Measurements from ENCODE around the gene SLC8A3. TPM values are rescaled to one million over a fixed set of nuclear protein-coding genes. Genes with fewer than 3 reads are reported as not detected.

The SLC8A3 gene
- total RNA-seq, 2 experiments from 2014 or later, result 0.62 to 0.72 TPM

GRCh38 chr14:70045310-70045709, 143.4 kb downstream of the SLC8A3 start:
- no peaks in the 10 kb centered on the region for H3K9me3 Mint-ChIP-seq
- no peaks in the 10 kb centered on the region for H3K36me3 Mint-ChIP-seq
- H3K27me3 Mint-ChIP-seq, result peaks cover 23% of the 10 kb centered on the region
- no peaks in the 10 kb centered on the region for H3K4me1 Mint-ChIP-seq
- DNase-seq, result no peak
- no peak overlapping the region for H3K27ac Mint-ChIP-seq
- no peak overlapping the region for H3K4me3 Mint-ChIP-seq

DNA sequence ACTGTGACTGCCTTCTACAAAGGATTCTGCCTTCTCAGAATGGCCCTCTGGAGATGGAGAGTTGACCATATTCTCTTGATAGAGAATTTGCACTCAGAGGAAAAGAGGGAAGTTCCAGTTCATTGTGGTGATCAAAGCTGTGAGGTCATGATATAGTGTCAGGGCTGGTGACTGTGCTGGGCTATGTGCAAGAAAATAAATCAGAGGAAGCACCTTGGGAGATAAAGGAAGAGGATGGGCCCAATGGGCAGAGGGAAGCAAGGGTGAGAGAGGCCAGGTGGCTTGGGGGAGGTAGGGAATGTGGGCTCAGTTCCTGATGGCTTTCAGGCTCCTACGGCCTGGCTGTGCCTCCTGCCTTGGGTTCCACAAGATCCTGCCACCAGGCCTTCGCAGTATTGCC, 145.8 kb downstream of the SLC8A3 start:
- no peak overlapping the region for H3K27ac Mint-ChIP-seq
- H3K27me3 Mint-ChIP-seq, result peaks cover 35% of the 10 kb centered on the region
- H3K4me3 Mint-ChIP-seq, result no peak overlapping the region
- H3K4me1 Mint-ChIP-seq, result no peaks in the 10 kb centered on the region
- no peak for DNase-seq
- H3K36me3 Mint-ChIP-seq, result no peaks in the 10 kb centered on the region
- H3K9me3 Mint-ChIP-seq, result no peaks in the 10 kb centered on the region

- Mint-ChIP-seq H3K4me1 (no peaks in the 10 kb centered on the region), H3K27ac (no peak overlapping the region), H3K27me3 (peaks cover 26% of the 10 kb centered on the region), H3K9me3 (no peaks in the 10 kb centered on the region), H3K36me3 (no peaks in the 10 kb centered on the region), H3K4me3 (no peak overlapping the region)
- DNase-seq, result no peak
Measured at GRCh38 chr14:70036665-70037064, 152.1 kb downstream of the SLC8A3 start.

DNA sequence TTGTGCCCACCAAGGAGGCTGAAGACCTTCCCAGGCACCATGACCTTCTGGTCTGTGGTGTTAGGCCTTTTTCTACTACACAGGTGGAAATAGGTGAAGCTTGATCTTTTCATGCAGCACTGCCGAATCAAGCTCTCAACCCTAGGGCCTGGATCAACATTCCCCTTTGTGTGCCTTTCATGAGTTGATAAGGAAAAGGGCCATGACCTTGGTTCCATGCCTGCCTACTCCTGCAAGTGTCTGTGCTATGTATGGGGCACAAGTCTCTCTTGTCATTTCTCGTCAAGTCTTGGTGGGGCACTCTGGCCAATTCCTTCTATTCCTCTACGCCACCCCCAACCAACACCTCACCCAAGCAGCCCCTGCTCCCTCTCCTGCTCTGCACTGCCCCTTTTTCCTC, 154.5 kb downstream of the SLC8A3 start:
- Mint-ChIP-seq H3K27ac (no peak overlapping the region), H3K9me3 (no peaks in the 10 kb centered on the region), H3K36me3 (no peaks in the 10 kb centered on the region), H3K4me3 (no peak overlapping the region), H3K4me1 (no peaks in the 10 kb centered on the region), H3K27me3 (peaks cover 15% of the 10 kb centered on the region)
- no peak for DNase-seq

DNA sequence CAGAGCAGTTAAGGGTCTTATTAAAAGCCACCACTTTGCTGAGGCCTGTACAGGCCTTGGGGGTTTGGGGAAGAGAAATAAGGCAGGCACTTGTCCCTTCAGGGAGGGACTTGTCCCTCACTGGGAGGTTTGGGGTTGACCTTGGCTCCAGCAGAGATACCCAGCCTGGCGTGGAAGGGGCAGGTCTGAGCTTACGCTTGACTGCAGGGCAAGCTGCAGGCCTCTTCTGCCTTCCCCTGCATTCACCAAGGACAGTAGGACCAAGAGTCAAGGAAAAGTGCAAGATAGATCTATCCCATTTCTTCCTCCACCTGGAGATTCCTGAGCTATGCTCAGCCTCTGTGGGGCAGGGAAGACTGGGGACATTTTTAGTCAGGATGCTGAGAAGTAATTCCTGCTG, 155.2 kb downstream of the SLC8A3 start:
- no peak for DNase-seq
- no peak overlapping the region for H3K27ac Mint-ChIP-seq
- H3K4me1 Mint-ChIP-seq, result no peaks in the 10 kb centered on the region
- H3K27me3 Mint-ChIP-seq, result peaks cover 9% of the 10 kb centered on the region
- no peaks in the 10 kb centered on the region for H3K36me3 Mint-ChIP-seq
- no peaks in the 10 kb centered on the region for H3K9me3 Mint-ChIP-seq
- H3K4me3 Mint-ChIP-seq, result no peak overlapping the region

- no peaks in the 10 kb centered on the region for H3K4me1 Mint-ChIP-seq
- H3K9me3 Mint-ChIP-seq, result no peaks in the 10 kb centered on the region
- H3K27ac Mint-ChIP-seq, result no peak overlapping the region
- no peaks in the 10 kb centered on the region for H3K36me3 Mint-ChIP-seq
- no peak overlapping the region for H3K4me3 Mint-ChIP-seq
- no peak for DNase-seq
- peaks cover 9% of the 10 kb centered on the region for H3K27me3 Mint-ChIP-seq
Measured at GRCh38 chr14:70033116-70033515, 155.6 kb downstream of the SLC8A3 start.

- no peaks in the 10 kb centered on the region for H3K9me3 Mint-ChIP-seq
- no peak overlapping the region for H3K27ac Mint-ChIP-seq
- no peaks in the 10 kb centered on the region for H3K36me3 Mint-ChIP-seq
- peaks cover 4% of the 10 kb centered on the region for H3K27me3 Mint-ChIP-seq
- H3K4me1 Mint-ChIP-seq, result no peaks in the 10 kb centered on the region
- DNase-seq, result no peak
- H3K4me3 Mint-ChIP-seq, result no peak overlapping the region
Measured at GRCh38 chr14:70032447-70032846, 156.3 kb downstream of the SLC8A3 start.

GRCh38 chr14:70032016-70032415, 156.7 kb downstream of the SLC8A3 start:
- Mint-ChIP-seq H3K4me1 (no peaks in the 10 kb centered on the region), H3K9me3 (no peaks in the 10 kb centered on the region), H3K27ac (no peak overlapping the region), H3K27me3 (peaks cover 4% of the 10 kb centered on the region), H3K4me3 (no peak overlapping the region), H3K36me3 (no peaks in the 10 kb centered on the region)
- no peak for DNase-seq

DNA sequence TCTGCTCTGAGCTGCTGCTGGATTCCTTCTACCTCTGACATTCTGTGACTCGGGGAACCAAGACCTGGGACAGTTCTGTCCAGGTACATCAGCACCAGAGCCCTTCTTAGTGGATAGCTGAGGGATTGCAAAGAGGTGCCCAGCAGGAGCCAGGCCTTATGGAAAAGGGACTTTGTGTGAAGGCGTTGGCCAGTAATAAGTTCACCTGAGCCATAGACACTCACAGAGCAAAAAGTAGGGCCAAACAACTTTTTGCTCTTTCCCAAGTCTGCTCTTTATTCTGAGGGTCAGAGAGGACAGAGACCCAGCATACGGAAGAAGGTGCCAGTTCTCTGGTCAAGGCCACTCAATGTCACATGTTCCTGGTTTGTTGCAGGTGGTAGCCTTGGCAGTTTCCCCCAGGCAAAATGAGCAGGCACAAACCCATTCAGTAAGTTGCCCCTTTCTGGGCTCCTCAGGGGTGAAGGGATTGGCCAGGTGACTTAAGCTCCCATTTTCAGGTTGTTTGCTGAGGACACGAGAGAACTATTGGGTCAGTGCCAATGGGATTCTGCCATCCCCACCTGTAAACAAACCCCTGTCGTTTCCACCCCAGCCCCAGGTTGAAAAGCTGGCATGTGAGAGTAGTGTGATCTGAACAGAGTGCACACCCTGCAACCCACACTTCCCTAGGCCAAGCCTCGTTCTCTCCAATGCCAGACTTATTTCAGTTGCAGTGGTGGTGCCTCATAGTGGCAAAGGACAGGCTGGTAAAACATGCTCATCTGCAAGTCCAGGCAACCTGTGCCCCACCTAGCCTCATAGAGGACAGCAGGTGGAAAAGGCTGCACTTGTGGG, 159.2 kb downstream of the SLC8A3 start:
- no peaks in the 10 kb centered on the region for H3K9me3 Mint-ChIP-seq
- no peak for DNase-seq
- no peaks in the 10 kb centered on the region for H3K4me1 Mint-ChIP-seq
- H3K4me3 Mint-ChIP-seq, result no peak overlapping the region
- peaks cover 3% of the 10 kb centered on the region for H3K27me3 Mint-ChIP-seq
- H3K27ac Mint-ChIP-seq, result no peak overlapping the region
- no peaks in the 10 kb centered on the region for H3K36me3 Mint-ChIP-seq

DNA sequence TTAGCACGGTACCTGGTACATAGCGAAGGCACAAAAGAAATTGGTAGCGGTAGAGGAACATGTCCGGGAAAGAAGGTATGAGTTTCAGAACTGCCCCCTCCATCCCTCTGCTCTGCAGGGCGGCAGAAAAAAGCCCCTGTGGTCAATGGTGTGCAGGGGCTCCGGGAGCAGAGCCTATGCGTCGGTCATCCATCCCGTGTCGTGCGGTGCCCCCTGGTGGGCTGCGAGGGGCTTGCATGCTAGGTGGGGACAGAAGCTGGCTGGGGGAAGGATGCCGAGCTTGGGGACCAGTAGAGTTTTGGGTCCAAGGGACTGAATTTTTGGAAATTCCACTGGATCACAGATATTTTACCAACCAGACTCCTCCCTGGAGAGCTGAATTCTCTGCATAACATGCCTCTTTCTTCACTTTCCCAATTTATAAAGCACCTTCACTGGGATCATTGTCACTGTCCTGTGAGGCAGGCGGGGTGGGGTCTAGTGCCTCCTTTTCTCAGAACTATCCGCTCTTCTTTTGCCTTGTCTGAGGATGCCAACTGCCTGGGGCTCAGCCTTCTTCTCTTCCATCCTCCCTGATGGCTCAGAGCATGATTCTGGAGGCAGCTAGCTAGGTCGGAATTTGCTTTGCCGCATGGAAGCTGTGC, 160.8 kb downstream of the SLC8A3 start:
- H3K27ac Mint-ChIP-seq, result no peak overlapping the region
- H3K27me3 Mint-ChIP-seq, result no peaks in the 10 kb centered on the region
- H3K4me1 Mint-ChIP-seq, result no peaks in the 10 kb centered on the region
- no peaks in the 10 kb centered on the region for H3K36me3 Mint-ChIP-seq
- DNase-seq, result peak; percentile 66
- H3K4me3 Mint-ChIP-seq, result no peak overlapping the region
- no peaks in the 10 kb centered on the region for H3K9me3 Mint-ChIP-seq

DNA sequence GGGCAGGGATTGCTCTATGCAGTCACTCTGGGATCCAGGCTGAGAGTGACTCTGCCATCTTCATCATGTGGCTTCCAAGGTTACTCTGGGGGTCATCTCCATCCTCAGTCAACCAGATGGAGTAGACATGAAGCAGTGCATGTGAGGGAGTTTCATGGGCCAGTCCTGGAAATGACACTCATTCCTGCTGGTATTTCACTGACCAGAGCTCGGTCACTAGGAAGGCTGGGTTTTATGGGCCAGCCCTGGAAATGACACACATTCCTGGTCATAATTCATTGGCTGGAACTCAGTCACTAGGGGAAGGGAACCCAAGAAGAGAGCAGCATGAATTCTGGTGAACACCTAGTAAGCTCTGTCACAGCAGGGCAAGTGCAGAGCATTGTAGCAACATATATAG, 164.9 kb downstream of the SLC8A3 start:
- no peaks in the 10 kb centered on the region for H3K27me3 Mint-ChIP-seq
- no peaks in the 10 kb centered on the region for H3K36me3 Mint-ChIP-seq

DNA sequence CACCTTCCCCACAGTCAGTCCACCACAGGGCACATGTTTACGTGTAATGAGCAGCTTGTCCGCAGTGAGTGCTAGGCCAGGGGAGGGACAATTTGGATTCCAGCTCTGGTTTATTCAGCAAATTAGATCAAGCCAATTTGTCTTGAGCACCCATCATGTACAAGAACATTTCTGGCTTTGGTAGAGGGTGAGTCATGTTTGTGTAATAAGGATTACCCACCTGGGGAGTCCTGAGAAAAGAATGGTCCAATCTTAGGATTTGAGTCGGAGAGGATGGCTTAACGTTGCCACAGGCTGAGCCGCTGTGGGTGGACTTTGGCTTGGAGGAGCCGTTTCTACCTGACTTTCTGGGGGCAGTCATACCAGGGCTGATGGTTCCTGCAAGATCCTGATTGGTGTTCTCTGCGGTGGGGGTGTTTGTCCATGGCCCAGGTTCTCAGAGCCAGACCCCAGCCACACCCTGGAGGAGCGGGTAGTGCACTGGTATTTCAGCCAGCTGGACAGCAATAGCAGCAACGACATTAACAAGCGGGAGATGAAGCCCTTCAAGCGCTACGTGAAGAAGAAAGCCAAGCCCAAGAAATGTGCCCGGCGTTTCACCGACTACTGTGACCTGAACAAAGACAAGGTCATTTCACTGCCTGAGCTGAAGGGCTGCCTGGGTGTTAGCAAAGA, 165.8 kb downstream of the SLC8A3 start:
- H3K27ac Mint-ChIP-seq, result no peak overlapping the region
- peaks cover 6% of the 10 kb centered on the region for H3K4me1 Mint-ChIP-seq
- no peaks in the 10 kb centered on the region for H3K9me3 Mint-ChIP-seq
- no peaks in the 10 kb centered on the region for H3K27me3 Mint-ChIP-seq
- H3K4me3 Mint-ChIP-seq, result no peak overlapping the region
- no peaks in the 10 kb centered on the region for H3K36me3 Mint-ChIP-seq
- DNase-seq, result no peak

More for the DNA sequence above, 164.9 kb downstream of the SLC8A3 start:
- DNase-seq, result no peak
- no peaks in the 10 kb centered on the region for H3K9me3 Mint-ChIP-seq
- H3K4me3 Mint-ChIP-seq, result no peak overlapping the region
- H3K4me1 Mint-ChIP-seq, result peaks cover 2% of the 10 kb centered on the region
- no peak overlapping the region for H3K27ac Mint-ChIP-seq

DNA sequence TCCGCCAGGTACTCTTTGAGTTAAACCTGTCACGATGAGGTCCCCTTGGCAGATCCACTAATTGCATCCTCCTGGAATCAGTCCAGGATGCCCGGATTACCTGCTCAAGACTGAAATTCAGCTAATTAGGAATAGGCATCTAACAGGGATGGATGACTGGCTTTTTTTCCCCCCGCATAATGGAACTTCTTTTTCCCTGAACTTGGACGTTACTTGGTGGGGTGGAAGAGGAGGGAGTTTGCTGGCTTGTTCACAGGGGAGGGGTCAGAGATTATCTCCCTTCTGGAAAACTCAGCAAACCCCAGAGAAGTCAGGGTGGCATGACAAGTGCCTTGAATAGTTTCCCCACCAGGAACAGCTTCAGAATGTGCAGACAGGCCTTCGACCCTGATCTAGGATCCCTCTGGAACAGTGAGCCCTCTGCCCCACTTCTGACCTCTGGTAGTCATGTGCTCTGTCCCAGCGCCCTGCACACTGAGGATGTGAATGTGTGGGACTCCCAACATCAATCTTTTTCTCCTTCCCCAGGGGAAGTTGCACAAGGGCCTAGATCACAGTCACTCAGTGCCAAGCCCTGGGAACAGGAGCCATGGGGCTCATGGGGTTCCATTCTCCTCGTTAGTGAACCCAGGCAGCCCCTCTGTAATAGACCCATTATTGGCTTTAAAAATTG, 167.1 kb downstream of the SLC8A3 start:
- DNase-seq, result no peak

DNA sequence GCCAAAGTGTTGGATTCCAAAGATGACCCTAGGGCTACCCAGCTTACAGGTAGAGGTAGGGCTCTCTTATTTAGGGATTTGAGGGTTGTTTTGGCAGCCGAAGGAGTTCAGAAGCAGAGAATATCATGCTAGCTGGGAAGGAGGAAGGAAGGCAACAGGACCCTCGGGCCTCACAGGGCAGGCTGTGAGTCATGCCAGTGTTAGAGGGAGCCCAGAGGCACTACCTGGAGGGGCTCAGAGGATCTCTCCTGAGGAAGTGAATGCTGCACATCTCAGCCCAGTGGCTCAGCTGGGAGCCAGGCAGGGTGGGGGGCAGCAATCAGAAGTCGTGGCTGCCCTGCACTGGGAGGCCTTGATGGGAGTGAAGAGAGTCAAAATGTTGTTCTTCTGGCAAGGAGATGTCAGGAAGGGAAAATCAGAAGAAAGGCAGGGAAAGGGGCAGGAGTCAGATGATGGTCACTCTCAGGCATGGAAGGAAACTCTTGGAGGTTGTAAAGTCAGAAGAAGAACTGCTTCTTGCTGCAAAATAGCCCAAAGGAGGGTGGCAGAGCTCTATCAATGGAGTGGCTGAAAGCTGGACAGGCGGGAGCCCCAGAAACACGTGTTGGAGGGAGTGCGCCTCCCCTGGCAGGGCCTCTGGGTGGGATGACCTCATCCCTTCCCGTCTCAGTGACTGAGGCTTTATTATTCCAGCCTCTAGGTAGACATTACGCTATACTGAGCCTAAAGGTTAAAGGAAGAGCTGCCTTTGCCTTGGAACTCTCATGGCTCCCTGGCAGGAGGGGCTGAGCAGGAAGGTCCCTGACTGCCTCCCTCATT, 168.2 kb downstream of the SLC8A3 start:
- Mint-ChIP-seq H3K4me3 (no peak overlapping the region), H3K27me3 (no peaks in the 10 kb centered on the region), H3K27ac (no peak overlapping the region), H3K36me3 (no peaks in the 10 kb centered on the region), H3K9me3 (no peaks in the 10 kb centered on the region), H3K4me1 (peaks cover 6% of the 10 kb centered on the region)
- no peak for DNase-seq

More for the DNA sequence above, 167.1 kb downstream of the SLC8A3 start:
- H3K4me3 Mint-ChIP-seq, result no peak overlapping the region
- H3K9me3 Mint-ChIP-seq, result no peaks in the 10 kb centered on the region
- H3K27ac Mint-ChIP-seq, result no peak overlapping the region
- no peaks in the 10 kb centered on the region for H3K27me3 Mint-ChIP-seq
- peaks cover 6% of the 10 kb centered on the region for H3K4me1 Mint-ChIP-seq
- no peaks in the 10 kb centered on the region for H3K36me3 Mint-ChIP-seq

Data from activated naive CD8-positive, alpha-beta T cell treated with anti-CD3 and anti-CD28 coated beads for 36 hours (primary cell).